Astrocyte (in vitro differentiated cells and primary cell): ENCODE data around the gene SH3BGRL. TPM values are rescaled to one million over a fixed set of nuclear protein-coding genes. Genes with fewer than 3 reads are reported as not detected.
"Not testable (repeated sequence)": the region's sequence is repeated elsewhere in the genome, so short reads cannot be mapped to it uniquely, and the experiment has no call there.

Experiments used
- DNase-seq: peaks from one replicate; pipeline ENCODE4 v3.0.0-alpha.2; 2010; ENCODE audit warnings: low read depth
- FAIRE-seq: peaks from 2 replicates; lab custom pipeline; 2011; peaks lifted over from hg19 to GRCh38; lab: Jason Lieb, UNC
- H2AFZ ChIP-seq: 2 replicates; pipeline ENCODE4 v1.6.0; 2012; ENCODE audit warnings: low read depth, low read length, inconsistent platforms
- H3K27ac ChIP-seq: 2 replicates; pipeline ENCODE4 v1.5.1; 2011; ENCODE audit warnings: low read depth, low read length, inconsistent platforms
- H3K27me3 ChIP-seq: 2 replicates; pipeline ENCODE4 v1.6.0; 2011; ENCODE audit warnings: low read length, inconsistent platforms; ENCODE audit not compliant: insufficient read depth
- H3K36me3 ChIP-seq: 2 replicates; pipeline ENCODE4 v1.5.1; 2011; ENCODE audit warnings: low read length, inconsistent platforms; ENCODE audit not compliant: insufficient read depth
- H3K4me1 ChIP-seq: 2 replicates; pipeline ENCODE4 v1.5.1; 2011; ENCODE audit warnings: low read length, inconsistent platforms; ENCODE audit not compliant: insufficient read depth
- H3K4me2 ChIP-seq: 2 replicates; pipeline ENCODE4 v1.6.0; 2012; ENCODE audit warnings: low read length, inconsistent platforms
- H3K4me3 ChIP-seq: 2 replicates; pipeline ENCODE4 v1.5.1; 2011; ENCODE audit warnings: low read depth, mild to moderate bottlenecking, low read length, inconsistent platforms; ENCODE audit not compliant: insufficient read depth
- H3K79me2 ChIP-seq: 2 replicates; pipeline ENCODE4 v1.6.0; 2012; ENCODE audit warnings: mild to moderate bottlenecking, low read length, inconsistent platforms; ENCODE audit not compliant: insufficient read depth
- H3K9ac ChIP-seq: 2 replicates; pipeline ENCODE4 v1.6.0; 2012; ENCODE audit warnings: mild to moderate bottlenecking, low read length, inconsistent platforms
- H3K9me3 ChIP-seq: 2 replicates; pipeline ENCODE4 v1.5.1; 2012; ENCODE audit warnings: low read depth, mild to moderate bottlenecking, low read length, inconsistent platforms; ENCODE audit not compliant: insufficient read depth
- H4K20me1 ChIP-seq: 2 replicates; pipeline ENCODE4 v1.6.0; 2012; ENCODE audit warnings: low read length, inconsistent platforms; ENCODE audit not compliant: insufficient read depth
- H3K27ac Mint-ChIP-seq: one replicate; pipeline ENCODE4 v1.8.0; 2021; ENCODE audit warnings: mild to moderate bottlenecking, mixed read lengths; ENCODE audit not compliant: unreplicated experiment
- H3K27me3 Mint-ChIP-seq: one replicate; pipeline ENCODE4 v1.8.0; 2021; ENCODE audit warnings: low read depth, mixed read lengths; ENCODE audit not compliant: unreplicated experiment
- H3K36me3 Mint-ChIP-seq: one replicate; pipeline ENCODE4 v1.8.0; 2021; ENCODE audit warnings: low read depth, mixed read lengths; ENCODE audit not compliant: unreplicated experiment
- H3K4me1 Mint-ChIP-seq: one replicate; pipeline ENCODE4 v1.8.0; 2021; ENCODE audit warnings: low read depth, mixed read lengths; ENCODE audit not compliant: unreplicated experiment
- H3K4me3 Mint-ChIP-seq: one replicate; pipeline ENCODE4 v1.8.0; 2021; ENCODE audit warnings: mild to moderate bottlenecking, moderate library complexity, mixed read lengths; ENCODE audit not compliant: unreplicated experiment
- H3K9me3 Mint-ChIP-seq: one replicate; pipeline ENCODE4 v1.8.0; 2021; ENCODE audit warnings: mild to moderate bottlenecking, mixed read lengths; ENCODE audit not compliant: unreplicated experiment
- EZH2 ChIP-seq: IDR thresholded peaks from 2 replicates; pipeline ENCODE4 v1.6.1; 2012; ENCODE audit warnings: mild to moderate bottlenecking, low read length, inconsistent platforms; ENCODE audit not compliant: insufficient read depth
- total RNA-seq: library from RNA; stranded (reverse); gene quantifications from 2 replicates; pipeline ENCODE4 v1.2.1, GENCODE V29; 2021
- TF ChIP-seq, protein P1 (sequence below): IDR thresholded peaks from 2 replicates; pipeline ENCODE4 v1.5.1; 2011; ENCODE audit warnings: low read depth, mild to moderate bottlenecking, inconsistent platforms, low read length, moderate library complexity; ENCODE audit not compliant: insufficient read depth

Gene SH3BGRL
- total RNA-seq, 1 donor from 2014 or later: 132 TPM

GRCh38 chrX:81308086-81308829 is 106.4 kb downstream of the SH3BGRL start:
- FAIRE-seq: no peak
- Mint-ChIP-seq H3K9me3 (no peaks in the 10 kb centered on the region), H3K27ac (no peak overlapping the region)

DNA sequence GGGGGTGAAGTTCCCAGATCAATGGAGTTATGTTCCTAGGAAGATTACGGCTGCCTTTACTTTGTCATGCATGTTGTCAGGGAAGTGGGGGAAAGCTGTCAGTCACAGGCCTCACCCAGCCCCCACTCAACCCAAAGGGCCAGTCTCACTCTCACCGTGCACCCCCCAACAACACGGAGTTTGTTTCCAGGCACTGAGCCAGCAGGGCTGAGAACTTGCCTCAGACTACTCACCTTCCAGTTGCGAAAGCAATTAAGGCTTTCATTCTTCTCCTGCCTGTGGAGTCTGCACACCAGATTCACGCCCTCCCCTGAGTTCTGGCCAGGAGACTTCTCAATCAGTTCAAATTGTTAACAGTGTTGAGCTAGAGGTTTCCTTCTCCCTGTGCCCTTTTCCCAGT is 114.3 kb downstream of the SH3BGRL start:
- H3K27me3 Mint-ChIP-seq: no peaks in the 10 kb centered on the region
- Histone ChIP-seq H3K4me2 (no peak overlapping the region), H4K20me1 (no peaks in the 10 kb centered on the region), H3K27ac (no peak overlapping the region), H3K9me3 (no peaks in the 10 kb centered on the region), H3K4me3 (no peak overlapping the region), H3K36me3 (no peaks in the 10 kb centered on the region), H2AFZ (no peak overlapping the region), H3K9ac (no peak overlapping the region), H3K4me1 (no peaks in the 10 kb centered on the region), H3K79me2 (no peaks in the 10 kb centered on the region), H3K27me3 (no peaks in the 10 kb centered on the region)
- FAIRE-seq (no peak), DNase-seq (peak; percentile 43)
- H3K36me3 Mint-ChIP-seq: peaks cover 3% of the 10 kb centered on the region
- no peak for TF ChIP-seq EZH2
- TF ChIP-seq, protein P1, sequence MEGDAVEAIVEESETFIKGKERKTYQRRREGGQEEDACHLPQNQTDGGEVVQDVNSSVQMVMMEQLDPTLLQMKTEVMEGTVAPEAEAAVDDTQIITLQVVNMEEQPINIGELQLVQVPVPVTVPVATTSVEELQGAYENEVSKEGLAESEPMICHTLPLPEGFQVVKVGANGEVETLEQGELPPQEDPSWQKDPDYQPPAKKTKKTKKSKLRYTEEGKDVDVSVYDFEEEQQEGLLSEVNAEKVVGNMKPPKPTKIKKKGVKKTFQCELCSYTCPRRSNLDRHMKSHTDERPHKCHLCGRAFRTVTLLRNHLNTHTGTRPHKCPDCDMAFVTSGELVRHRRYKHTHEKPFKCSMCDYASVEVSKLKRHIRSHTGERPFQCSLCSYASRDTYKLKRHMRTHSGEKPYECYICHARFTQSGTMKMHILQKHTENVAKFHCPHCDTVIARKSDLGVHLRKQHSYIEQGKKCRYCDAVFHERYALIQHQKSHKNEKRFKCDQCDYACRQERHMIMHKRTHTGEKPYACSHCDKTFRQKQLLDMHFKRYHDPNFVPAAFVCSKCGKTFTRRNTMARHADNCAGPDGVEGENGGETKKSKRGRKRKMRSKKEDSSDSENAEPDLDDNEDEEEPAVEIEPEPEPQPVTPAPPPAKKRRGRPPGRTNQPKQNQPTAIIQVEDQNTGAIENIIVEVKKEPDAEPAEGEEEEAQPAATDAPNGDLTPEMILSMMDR: no peak
- peaks cover 19% of the 10 kb centered on the region for H3K4me1 Mint-ChIP-seq
- no peaks in the 10 kb centered on the region for H3K9me3 Mint-ChIP-seq
- H3K27ac Mint-ChIP-seq: peak overlapping the region; percentile 69
- no peak overlapping the region for H3K4me3 Mint-ChIP-seq

More at GRCh38 chrX:81308086-81308829, 106.4 kb downstream of the SH3BGRL start:
- no peaks in the 10 kb centered on the region for H3K79me2 ChIP-seq
- H4K20me1 ChIP-seq: no peaks in the 10 kb centered on the region
- H3K4me3 ChIP-seq: no peak overlapping the region
- TF ChIP-seq EZH2: no peak
- TF ChIP-seq, protein P1: no peak
- no peak overlapping the region for H2AFZ ChIP-seq
- no peaks in the 10 kb centered on the region for H3K36me3 ChIP-seq
- no peaks in the 10 kb centered on the region for H3K4me1 Mint-ChIP-seq
- H3K4me1 ChIP-seq: no peaks in the 10 kb centered on the region
- no peak for DNase-seq
- H3K4me2 ChIP-seq: no peak overlapping the region
- H3K4me3 Mint-ChIP-seq: no peak overlapping the region
- no peaks in the 10 kb centered on the region for H3K27me3 ChIP-seq
- H3K27me3 Mint-ChIP-seq: no peaks in the 10 kb centered on the region
- no peak overlapping the region for H3K27ac ChIP-seq
- H3K9ac ChIP-seq: no peak overlapping the region
- H3K36me3 Mint-ChIP-seq: peaks cover 2% of the 10 kb centered on the region
- H3K9me3 ChIP-seq: no peaks in the 10 kb centered on the region

GRCh38 chrX:81331653-81332052 is 129.8 kb downstream of the SH3BGRL start:
- not testable (repeated sequence) for H3K36me3 ChIP-seq, H3K9me3 ChIP-seq, H3K36me3 Mint-ChIP-seq, H3K4me1 ChIP-seq, H2AFZ ChIP-seq, DNase-seq, H3K4me3 Mint-ChIP-seq, H3K27ac ChIP-seq, H3K4me2 ChIP-seq, H3K9me3 Mint-ChIP-seq, FAIRE-seq, H4K20me1 ChIP-seq, H3K79me2 ChIP-seq, H3K9ac ChIP-seq, H3K27me3 ChIP-seq, H3K27me3 Mint-ChIP-seq, H3K27ac Mint-ChIP-seq, H3K4me3 ChIP-seq
- H3K4me1 Mint-ChIP-seq: peaks cover 15% of the 10 kb centered on the region
